Thymus (tissue), 14 donors: ENCODE data around the gene NRG2. TPM values are rescaled to one million over a fixed set of nuclear protein-coding genes. Genes with fewer than 3 reads are reported as not detected.
A peak's percentile ranks its signal among the peaks of the same experiment; 100 is the strongest.

ENCODE experiments used
- DNase-seq, 9 donors: peaks; one replicate each; pipeline ENCODE4 v3.0.0-alpha.2; 2013; ENCODE audit warnings: low spot score in 9 of 9, low read depth in 6 of 9, missing footprints in 1 of 9
- H3K27ac ChIP-seq, 2 donors: one replicate each; pipeline ENCODE4 v1.5.1; 2013; ENCODE audit warnings: control low read depth in 1 of 2, low read depth in 1 of 2, low read length in 1 of 2, mild to moderate bottlenecking in 1 of 2, moderate library complexity in 1 of 2
- H3K27me3 ChIP-seq, 2 donors: one replicate each; pipeline ENCODE4 v1.5.1; 2013; ENCODE audit warnings: low read length in 1 of 2; ENCODE audit not compliant: control insufficient read depth in 2 of 2, insufficient read depth in 1 of 2
- H3K36me3 ChIP-seq, 2 donors: one replicate each; pipeline ENCODE4 v1.5.1; 2013; ENCODE audit warnings: low read length in 1 of 2, mild to moderate bottlenecking in 1 of 2, moderate library complexity in 1 of 2; ENCODE audit not compliant: control insufficient read depth in 2 of 2, insufficient read depth in 2 of 2
- H3K4me1 ChIP-seq, 2 donors: one replicate each; pipeline ENCODE4 v1.5.1; 2013; ENCODE audit warnings: low read length in 2 of 2; ENCODE audit not compliant: control insufficient read depth in 2 of 2, insufficient read depth in 2 of 2
- H3K4me3 ChIP-seq, 2 donors: one replicate each; pipeline ENCODE4 v1.5.1; 2013; ENCODE audit warnings: low read length in 2 of 2, control low read depth in 1 of 2, mild to moderate bottlenecking in 1 of 2
- H3K9me3 ChIP-seq, 2 donors: one replicate each; pipeline ENCODE4 v1.5.1; 2013; ENCODE audit warnings: low read length in 1 of 2, mild to moderate bottlenecking in 1 of 2; ENCODE audit not compliant: control insufficient read depth in 2 of 2, insufficient read depth in 1 of 2
- WGBS: extraction: QIAGEN DNeasy Blood & Tissue Kit; methylation state at CpG from one replicate; pipeline ENCODE4 v1.1.7; 2013; 5-methylcytosine and 5-hydroxymethylcytosine counted together
- long read RNA-seq, 10 donors: transcript quantifications; one replicate each; lab custom pipeline, GENCODE V29; 2026
- polyA plus RNA-seq: library from polyadenylated mRNA; stranded (reverse); fragments of 200-250 nt; gene quantifications from one replicate; pipeline ENCODE4 v1.2.3, GENCODE V29; 2013
- total RNA-seq: library from RNA; stranded (reverse); fragments of 120-200 nt; gene quantifications from one replicate; pipeline ENCODE4 v1.2.4, GENCODE V29; 2013
- donor health status: healthy.

NRG2 gene
- total RNA-seq = 0.38 TPM
- polyA plus RNA-seq = 0.96 TPM
- long read RNA-seq, donor 1 = 0 reads
- long read RNA-seq, donor 2 = 0 reads
- long read RNA-seq, donor 3 = 0 reads
- long read RNA-seq, donor 4 = 0 reads
- long read RNA-seq, donor 5 = 0 reads
- long read RNA-seq, donor 6 = 0 reads
- long read RNA-seq, donor 7 = 0 reads
- long read RNA-seq, donor 8 = 0 reads
- long read RNA-seq, donor 9 = 0 reads
- long read RNA-seq, donor 10 = 0 reads

DNA sequence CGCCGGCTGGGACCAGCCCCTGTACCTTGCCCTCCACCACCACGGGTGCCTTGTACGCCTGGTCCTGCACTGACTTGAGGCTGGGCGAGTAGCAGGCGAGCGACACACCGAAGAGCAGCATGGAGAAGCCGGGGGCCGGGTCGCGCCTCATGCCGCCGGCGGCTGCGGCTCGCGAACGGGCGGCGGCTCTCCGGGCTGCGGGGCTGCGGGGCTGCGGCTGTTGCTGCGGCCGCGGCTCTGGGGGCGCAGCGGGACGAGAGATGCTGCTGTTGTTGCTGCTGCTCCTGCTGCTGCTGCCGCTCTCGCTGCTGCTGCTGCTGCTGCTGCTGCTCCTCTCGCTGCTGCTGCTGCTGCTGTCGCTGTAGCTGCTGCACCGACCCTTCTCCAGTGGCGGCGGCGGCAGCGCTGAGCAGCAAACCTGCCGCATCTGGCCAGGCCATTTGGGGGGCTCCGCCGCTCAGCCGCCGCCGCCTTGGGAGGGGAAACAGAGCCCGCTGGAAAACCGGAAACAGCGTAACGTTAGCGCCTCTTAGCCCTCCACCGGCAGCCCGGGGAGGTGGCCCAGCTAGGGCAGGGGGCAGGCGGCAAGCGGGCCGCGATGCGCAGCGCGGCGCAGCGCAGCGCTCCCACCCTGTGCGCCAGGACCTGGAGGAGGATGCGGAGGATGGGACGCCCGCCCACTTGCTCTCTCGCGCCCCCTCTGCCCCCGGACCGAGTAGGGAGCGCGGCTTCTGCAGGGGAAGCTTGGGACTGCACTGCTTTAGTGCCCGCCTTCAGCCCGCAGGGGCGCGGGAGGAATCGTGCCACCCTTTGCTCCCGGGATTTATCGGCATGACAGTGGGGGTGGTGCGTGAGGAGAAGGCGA, at the start of gene NRG2:
Gene NRG2 (minus strand): TSS at position 657 of the 865 bp plus-strand sequence.
- no peak within 1 kb of the TSS for H3K27ac ChIP-seq
- peak in 6 of 9 donors; percentile 4 to 51 (median 21) for DNase-seq
- 1% methylated on average over 82 of the region's 82 CpGs for WGBS
- H3K9me3 ChIP-seq = no peaks in the 10 kb centered on the region
- no peaks in the 10 kb centered on the region for H3K36me3 ChIP-seq
- peaks cover 11% of the 10 kb centered on the region in 2 donors for H3K4me1 ChIP-seq
- peak within 1 kb of the TSS in 1 of 2 donors; percentile 43 for H3K4me3 ChIP-seq
- H3K27me3 ChIP-seq = peaks cover 45 to 85% of the 10 kb centered on the region in 2 donors

DNA sequence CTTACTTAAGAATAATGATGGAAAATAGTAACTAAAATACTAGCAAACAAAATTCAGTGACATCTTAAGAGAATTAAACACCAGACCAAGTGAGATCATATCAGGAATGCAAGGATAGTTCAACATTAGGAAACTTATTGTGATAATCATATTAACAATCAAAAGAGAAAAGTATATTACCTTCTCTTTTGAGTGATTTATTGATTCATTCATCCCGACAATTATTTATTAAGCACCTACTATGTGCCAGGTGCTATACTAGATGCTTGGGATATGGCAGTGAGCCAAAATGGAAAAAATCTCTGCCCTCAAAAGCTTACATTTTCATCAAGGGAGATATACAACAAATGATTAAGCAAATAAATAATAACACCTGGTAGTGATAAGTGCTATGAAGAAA, 47.2 kb upstream of the NRG2 start:
- Histone ChIP-seq H3K27ac (no peak overlapping the region), H3K27me3 (peaks cover 0 to 11% of the 10 kb centered on the region in 2 donors), H3K4me1 (no peaks in the 10 kb centered on the region), H3K4me3 (no peak overlapping the region), H3K9me3 (no peaks in the 10 kb centered on the region), H3K36me3 (no peaks in the 10 kb centered on the region)
- WGBS = 96% methylated on average over 1 of the region's 1 CpG
- DNase-seq = no peak

DNA sequence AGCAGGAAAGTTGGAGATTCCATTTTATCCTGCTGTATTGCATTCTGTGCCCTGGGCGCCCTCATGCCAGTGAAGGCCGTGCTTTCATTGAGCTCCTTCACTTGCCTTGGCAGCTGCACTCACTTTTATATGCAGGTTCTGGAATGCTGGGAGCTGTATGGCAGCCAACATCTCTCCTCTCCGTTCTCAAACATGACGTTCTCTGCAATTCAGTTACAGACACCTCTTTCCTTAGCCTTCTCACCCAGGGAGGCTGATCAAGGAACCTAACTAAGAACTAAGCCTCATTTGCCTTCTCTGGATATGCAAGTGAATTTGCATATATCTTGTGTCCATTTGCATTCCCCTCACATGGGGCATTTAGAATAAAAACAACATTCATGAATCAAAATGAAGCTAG, 41.4 kb upstream of the NRG2 start:
- H3K36me3 ChIP-seq = no peaks in the 10 kb centered on the region
- no peaks in the 10 kb centered on the region for H3K9me3 ChIP-seq
- peaks cover 0 to 35% of the 10 kb centered on the region in 2 donors for H3K27me3 ChIP-seq
- no peak for DNase-seq
- no peaks in the 10 kb centered on the region for H3K4me1 ChIP-seq
- 62% methylated on average over 4 of the region's 4 CpGs for WGBS
- H3K27ac ChIP-seq = no peak overlapping the region
- H3K4me3 ChIP-seq = no peak overlapping the region

- H3K36me3 ChIP-seq = no peaks in the 10 kb centered on the region
- H3K27me3 ChIP-seq = peaks cover 0 to 38% of the 10 kb centered on the region in 2 donors
- no peak overlapping the region for H3K27ac ChIP-seq
- DNase-seq = no peak
- H3K9me3 ChIP-seq = no peaks in the 10 kb centered on the region
- WGBS = 90% methylated on average over 1 of the region's 1 CpG
- H3K4me3 ChIP-seq = no peak overlapping the region
- H3K4me1 ChIP-seq = no peaks in the 10 kb centered on the region
These were observed 40.6 kb upstream of the NRG2 start for GRCh38 chr5:140083650-140084049.

GRCh38 chr5:140083120-140083519, 40.0 kb upstream of the NRG2 start:
- 84% methylated on average over 1 of the region's 1 CpG for WGBS
- Histone ChIP-seq H3K27ac (no peak overlapping the region), H3K4me1 (no peaks in the 10 kb centered on the region), H3K9me3 (no peaks in the 10 kb centered on the region), H3K36me3 (no peaks in the 10 kb centered on the region), H3K27me3 (peaks cover 0 to 38% of the 10 kb centered on the region in 2 donors), H3K4me3 (no peak overlapping the region)
- DNase-seq = no peak

DNA sequence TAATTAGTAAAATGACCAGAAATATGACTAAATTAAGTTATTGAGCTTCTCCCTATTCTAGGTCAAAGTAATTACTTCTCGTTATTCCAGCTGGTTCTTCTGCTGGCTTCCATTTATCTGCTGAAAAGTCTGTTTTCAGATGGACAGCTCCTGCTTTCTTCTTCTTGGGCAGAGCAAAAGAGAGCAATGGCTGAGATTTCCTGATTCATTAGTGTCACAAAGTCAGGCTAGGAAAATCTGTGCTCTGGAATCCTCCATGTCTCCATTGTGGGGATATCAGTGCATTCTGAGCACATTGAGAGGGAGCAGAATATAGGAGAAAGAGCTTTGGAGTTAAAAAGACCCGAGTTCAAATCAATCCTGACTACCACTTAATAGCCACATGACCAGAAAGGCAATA, 33.7 kb upstream of the NRG2 start:
- Histone ChIP-seq H3K36me3 (no peaks in the 10 kb centered on the region), H3K9me3 (no peaks in the 10 kb centered on the region), H3K4me1 (no peaks in the 10 kb centered on the region), H3K4me3 (no peak overlapping the region), H3K27ac (no peak overlapping the region), H3K27me3 (peaks cover 0 to 18% of the 10 kb centered on the region in 2 donors)
- WGBS = 79% methylated on average over 2 of the region's 2 CpGs
- no peak for DNase-seq

GRCh38 chr5:140076142-140076541, 33.0 kb upstream of the NRG2 start:
- H3K27ac ChIP-seq = no peak overlapping the region
- no peaks in the 10 kb centered on the region for H3K9me3 ChIP-seq
- no peaks in the 10 kb centered on the region for H3K4me1 ChIP-seq
- DNase-seq = no peak
- peaks cover 0 to 14% of the 10 kb centered on the region in 2 donors for H3K27me3 ChIP-seq
- 96% methylated on average over 1 of the region's 1 CpG for WGBS
- H3K36me3 ChIP-seq = no peaks in the 10 kb centered on the region
- H3K4me3 ChIP-seq = no peak overlapping the region

- Histone ChIP-seq H3K9me3 (no peaks in the 10 kb centered on the region), H3K4me3 (no peak overlapping the region), H3K4me1 (no peaks in the 10 kb centered on the region), H3K36me3 (no peaks in the 10 kb centered on the region), H3K27me3 (peaks cover 0 to 17% of the 10 kb centered on the region in 2 donors), H3K27ac (no peak overlapping the region)
- DNase-seq = no peak
- 78% methylated on average over 2 of the region's 2 CpGs for WGBS
These were observed 32.3 kb upstream of the NRG2 start for GRCh38 chr5:140075371-140075770.

DNA sequence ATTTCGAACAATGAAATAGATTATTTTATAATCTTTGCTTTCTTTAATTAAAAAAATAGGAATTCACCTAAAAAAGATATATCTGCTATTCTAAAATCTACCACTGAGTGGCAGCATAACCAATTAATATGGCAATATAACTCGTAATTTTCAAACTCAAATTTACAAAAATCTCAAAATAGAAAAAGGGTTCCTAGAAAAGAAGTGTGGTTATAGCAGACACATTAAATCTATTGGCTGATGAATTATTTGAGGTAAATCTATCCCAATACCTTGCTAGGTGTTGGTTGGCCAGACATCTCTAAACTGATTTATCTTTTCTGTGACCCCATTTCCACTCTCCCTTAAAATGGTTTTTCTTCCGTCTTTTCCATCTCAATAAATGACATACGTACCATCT, 30.2 kb upstream of the NRG2 start:
- 27% methylated on average over 4 of the region's 4 CpGs for WGBS
- Histone ChIP-seq H3K9me3 (no peaks in the 10 kb centered on the region), H3K27me3 (peaks cover 0 to 19% of the 10 kb centered on the region in 2 donors), H3K4me3 (no peak overlapping the region), H3K4me1 (no peaks in the 10 kb centered on the region), H3K27ac (no peak overlapping the region), H3K36me3 (no peaks in the 10 kb centered on the region)
- DNase-seq = peak in 5 of 9 donors; percentile 1 to 36 (median 13)
